Activated CD8-positive, alpha-beta T cell treated with anti-CD3 and anti-CD28 coated beads for 36 hours (primary cell): ENCODE measurements around the gene PCDHGC3. TPM values are rescaled to one million over a fixed set of nuclear protein-coding genes. Genes with fewer than 3 reads are reported as not detected.

Experiments
- ATAC-seq: fragments of 200-7000 bp; cut with Tn5 transposase; one replicate; pipeline ENCODE4 v1.10.0; 2021; ENCODE audit warnings: mild to moderate bottlenecking, moderate library complexity
- CTCF ChIA-PET: fragments of 350-600 bp; sonication (Branson Sonifier 250); formaldehyde crosslinking; loops from one replicate; lab custom pipeline; 2021; ENCODE audit warnings: antibody characterized with exemption; lab: Charles Lee
- POLR2A ChIA-PET: fragments of 350-600 bp; sonication (Branson Sonifier 250); formaldehyde crosslinking; loops from one replicate; lab custom pipeline; 2021; ENCODE audit warnings: antibody characterized with exemption; lab: Charles Lee
- DNase-seq: peaks from one replicate; pipeline ENCODE4 v3.0.0-alpha.2; 2020
- H3K27ac Mint-ChIP-seq: one replicate; pipeline ENCODE4 v1.8.0; 2021; ENCODE audit warnings: mild to moderate bottlenecking, mixed read lengths
- H3K27me3 Mint-ChIP-seq: one replicate; pipeline ENCODE4 v1.8.0; 2021; ENCODE audit warnings: mixed read lengths
- H3K36me3 Mint-ChIP-seq: one replicate; pipeline ENCODE4 v1.8.0; 2021; ENCODE audit warnings: low read depth, mixed read lengths
- H3K4me1 Mint-ChIP-seq: one replicate; pipeline ENCODE4 v1.8.0; 2021; ENCODE audit warnings: low read depth, mixed read lengths
- H3K4me3 Mint-ChIP-seq: one replicate; pipeline ENCODE4 v1.8.0; 2021; ENCODE audit warnings: mild to moderate bottlenecking, moderate library complexity, mixed read lengths
- H3K9me3 Mint-ChIP-seq: one replicate; pipeline ENCODE4 v1.8.0; 2021; ENCODE audit warnings: mixed read lengths
- intact Hi-C: fragments of 100-400 bp; cut with micrococcal nuclease; formaldehyde crosslinking; loops from one replicate; pipeline ENCODE4 v1.10.0; 2022
- total RNA-seq, 2 experiments: library from RNA; stranded (reverse); gene quantifications; one replicate each; pipeline ENCODE4 v1.2.3, GENCODE V29; 2021
- TF ChIP-seq, protein P1 (sequence below): fragments of 200-600 bp; IDR thresholded peaks from one replicate; pipeline ENCODE4 v1.8.0; 2022; ENCODE audit warnings: antibody characterized with exemption, mild to moderate bottlenecking

PCDHGC3 gene
- total RNA-seq, 2 experiments from 2014 or later: not detected

DNA sequence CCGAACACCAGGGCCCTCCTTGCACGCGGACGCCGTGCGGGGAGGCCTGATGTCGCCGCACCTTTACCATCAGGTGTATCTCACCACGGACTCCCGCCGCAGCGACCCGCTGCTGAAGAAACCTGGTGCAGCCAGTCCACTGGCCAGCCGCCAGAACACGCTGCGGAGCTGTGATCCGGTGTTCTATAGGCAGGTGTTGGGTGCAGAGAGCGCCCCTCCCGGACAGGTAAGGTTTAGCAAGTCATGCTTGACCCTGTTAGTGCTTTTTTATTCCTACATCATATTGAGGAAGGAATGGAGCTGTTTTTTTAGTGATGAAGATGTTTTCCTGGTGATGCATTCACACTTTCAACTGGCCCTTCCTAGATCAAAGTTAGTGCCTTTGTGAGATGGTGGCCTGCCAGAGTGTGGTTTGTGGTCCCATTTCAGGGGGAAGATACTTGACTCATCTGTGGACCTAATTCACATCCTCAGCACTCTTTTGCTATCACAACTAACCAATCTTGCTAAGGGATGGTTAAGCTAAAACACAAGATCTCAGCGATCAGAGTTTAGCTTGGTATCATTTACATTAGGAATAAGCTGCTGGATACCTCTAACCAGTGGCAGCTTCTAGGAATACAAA, 2.7 kb downstream of the PCDHGC3 start:
- TF ChIP-seq, protein P1, sequence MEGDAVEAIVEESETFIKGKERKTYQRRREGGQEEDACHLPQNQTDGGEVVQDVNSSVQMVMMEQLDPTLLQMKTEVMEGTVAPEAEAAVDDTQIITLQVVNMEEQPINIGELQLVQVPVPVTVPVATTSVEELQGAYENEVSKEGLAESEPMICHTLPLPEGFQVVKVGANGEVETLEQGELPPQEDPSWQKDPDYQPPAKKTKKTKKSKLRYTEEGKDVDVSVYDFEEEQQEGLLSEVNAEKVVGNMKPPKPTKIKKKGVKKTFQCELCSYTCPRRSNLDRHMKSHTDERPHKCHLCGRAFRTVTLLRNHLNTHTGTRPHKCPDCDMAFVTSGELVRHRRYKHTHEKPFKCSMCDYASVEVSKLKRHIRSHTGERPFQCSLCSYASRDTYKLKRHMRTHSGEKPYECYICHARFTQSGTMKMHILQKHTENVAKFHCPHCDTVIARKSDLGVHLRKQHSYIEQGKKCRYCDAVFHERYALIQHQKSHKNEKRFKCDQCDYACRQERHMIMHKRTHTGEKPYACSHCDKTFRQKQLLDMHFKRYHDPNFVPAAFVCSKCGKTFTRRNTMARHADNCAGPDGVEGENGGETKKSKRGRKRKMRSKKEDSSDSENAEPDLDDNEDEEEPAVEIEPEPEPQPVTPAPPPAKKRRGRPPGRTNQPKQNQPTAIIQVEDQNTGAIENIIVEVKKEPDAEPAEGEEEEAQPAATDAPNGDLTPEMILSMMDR: no peak
- H3K27me3 Mint-ChIP-seq: peaks cover 64% of the 10 kb centered on the region
- H3K36me3 Mint-ChIP-seq: no peaks in the 10 kb centered on the region
- CTCF ChIA-PET: interaction anchor here (0.8 to 2.3 kb wide), 6 partner anchors 14 to 86 kb away, joined by 3 to 9 read pairs (median 3); no protein-coding TSS in a partner anchor
- DNase-seq: peak; percentile 36
- no peaks in the 10 kb centered on the region for H3K9me3 Mint-ChIP-seq
- no peak for ATAC-seq
- H3K4me3 Mint-ChIP-seq: no peak overlapping the region
- POLR2A ChIA-PET: interaction anchor here (0.8 to 1.2 kb wide), 2 partner anchors 30 to 36 kb away, joined by 3 to 5 read pairs; no protein-coding TSS in a partner anchor
- no peak overlapping the region for H3K27ac Mint-ChIP-seq
- H3K4me1 Mint-ChIP-seq: peaks cover 25% of the 10 kb centered on the region
- intact Hi-C loops: no loop called here

DNA sequence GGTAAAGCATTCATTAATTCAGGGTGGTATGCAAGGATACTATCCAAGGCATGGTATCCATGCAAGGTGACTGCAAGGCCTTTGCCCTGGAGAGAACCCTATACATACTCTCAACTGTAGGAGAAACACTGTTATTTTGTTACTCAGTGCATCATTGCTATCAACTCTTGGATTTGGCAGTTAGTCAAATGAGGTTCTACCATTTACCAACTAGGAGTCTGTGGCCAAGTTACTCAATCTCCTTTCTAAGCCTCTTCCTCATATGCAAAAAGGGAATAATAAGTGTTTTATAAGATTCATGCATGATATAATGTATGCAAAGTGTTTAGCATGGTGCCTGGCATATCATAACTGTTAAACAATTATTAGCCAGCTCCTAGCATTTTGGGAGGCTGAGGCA, 4.0 kb downstream of the PCDHGC3 start:
- no peak overlapping the region for H3K4me3 Mint-ChIP-seq
- peaks cover 28% of the 10 kb centered on the region for H3K4me1 Mint-ChIP-seq
- TF ChIP-seq, protein P1: no peak
- intact Hi-C loops: no loop called here
- H3K9me3 Mint-ChIP-seq: no peaks in the 10 kb centered on the region
- no peak for DNase-seq
- CTCF ChIA-PET: interaction anchor here (0.6 to 2.0 kb wide), 5 partner anchors 9 to 59 kb away, joined by 3 to 9 read pairs (median 6); partner anchors contain the start of genes PCDHGA11, PCDHGA12 and PCDHGC5
- H3K27ac Mint-ChIP-seq: no peak overlapping the region
- H3K27me3 Mint-ChIP-seq: peaks cover 74% of the 10 kb centered on the region
- POLR2A ChIA-PET: no interaction called here
- ATAC-seq: no peak
- H3K36me3 Mint-ChIP-seq: no peaks in the 10 kb centered on the region

DNA sequence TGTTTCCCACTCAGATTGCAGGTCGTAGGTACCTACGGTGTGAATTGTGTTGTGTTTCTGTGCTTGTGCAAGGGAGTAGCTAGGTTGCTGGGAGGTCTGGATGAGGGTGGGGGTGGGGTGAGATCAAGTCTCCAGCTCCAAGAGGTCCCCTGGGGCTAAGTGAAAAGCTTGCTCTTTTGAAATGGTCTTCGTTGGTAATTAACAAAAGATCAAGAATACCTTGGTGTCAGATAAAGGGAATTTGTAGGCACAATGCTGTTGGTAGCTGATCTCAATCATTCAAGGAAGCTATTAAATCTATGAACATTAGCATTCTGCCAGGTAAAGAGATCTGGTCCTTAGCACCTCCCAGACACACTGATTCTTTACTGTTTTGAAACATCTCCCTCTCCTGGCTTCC, 8.1 kb downstream of the PCDHGC3 start:
- CTCF ChIA-PET: interaction anchor here (0.6 to 3.2 kb wide), 5 partner anchors 23 to 87 kb away, joined by 3 to 11 read pairs (median 3); partner anchors contain the start of genes PCDHGA11, PCDHGA12 and PCDHGB5
- H3K4me1 Mint-ChIP-seq: peaks cover 9% of the 10 kb centered on the region
- TF ChIP-seq, protein P1: no peak
- no peaks in the 10 kb centered on the region for H3K9me3 Mint-ChIP-seq
- H3K27me3 Mint-ChIP-seq: peaks cover 74% of the 10 kb centered on the region
- ATAC-seq (no peak), DNase-seq (no peak)
- no peak overlapping the region for H3K27ac Mint-ChIP-seq
- intact Hi-C loops: no loop called here
- POLR2A ChIA-PET: interaction anchor here (0.8 kb wide), 1 partner anchor 11 kb away, joined by 3 read pairs; no protein-coding TSS in a partner anchor
- no peak overlapping the region for H3K4me3 Mint-ChIP-seq
- no peaks in the 10 kb centered on the region for H3K36me3 Mint-ChIP-seq

DNA sequence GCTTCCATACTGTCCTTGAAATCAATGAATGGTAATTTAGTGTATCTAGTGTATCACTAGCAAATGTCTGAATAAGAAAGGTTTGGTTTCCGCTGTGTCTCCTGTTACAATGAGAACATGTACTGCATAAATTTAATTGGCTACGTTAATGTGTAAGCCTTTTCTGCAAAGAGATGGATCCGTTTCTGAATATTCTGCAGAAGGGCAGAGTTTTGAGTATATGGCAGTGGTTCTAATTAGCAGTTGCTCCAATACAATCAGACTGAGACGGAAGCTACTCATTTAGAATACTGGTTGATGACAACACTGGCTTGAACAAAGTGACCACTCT, 8.5 kb downstream of the PCDHGC3 start:
- no peak for DNase-seq
- CTCF ChIA-PET: interaction anchor here (0.6 to 3.2 kb wide), 5 partner anchors 23 to 87 kb away, joined by 3 to 11 read pairs (median 3); partner anchors contain the start of genes PCDHGA11, PCDHGA12 and PCDHGB5
- Mint-ChIP-seq H3K4me1 (peaks cover 9% of the 10 kb centered on the region), H3K4me3 (no peak overlapping the region), H3K9me3 (no peaks in the 10 kb centered on the region), H3K27ac (no peak overlapping the region), H3K36me3 (no peaks in the 10 kb centered on the region), H3K27me3 (peaks cover 75% of the 10 kb centered on the region)
- POLR2A ChIA-PET: interaction anchor here (0.8 kb wide), 1 partner anchor 11 kb away, joined by 3 read pairs; no protein-coding TSS in a partner anchor
- TF ChIP-seq, protein P1: no peak
- intact Hi-C loops: no loop called here
- ATAC-seq: no peak
